HUES64 (cell line): Measurements from ENCODE around the gene DDI1.

Experiments
- H3K27ac ChIP-seq: 2 replicates; pipeline ENCODE4 v1.7.0; 2013; ENCODE audit warnings: low read depth, low read length, inconsistent platforms
- H3K27me3 ChIP-seq: 2 replicates; pipeline ENCODE4 v1.6.1; 2013; ENCODE audit warnings: mild to moderate bottlenecking, low read length; ENCODE audit not compliant: insufficient read depth
- H3K36me3 ChIP-seq: 2 replicates; pipeline ENCODE4 v1.6.1; 2013; ENCODE audit warnings: mild to moderate bottlenecking, low read length; ENCODE audit not compliant: insufficient read depth
- H3K4me1 ChIP-seq: 2 replicates; pipeline ENCODE4 v1.6.1; 2013; ENCODE audit warnings: mild to moderate bottlenecking, low read length, moderate library complexity; ENCODE audit not compliant: insufficient read depth
- H3K4me3 ChIP-seq: 2 replicates; pipeline ENCODE4 v1.5.1; 2013; ENCODE audit warnings: mild to moderate bottlenecking, low read length, moderate library complexity
- H3K9ac ChIP-seq: 2 replicates; pipeline ENCODE4 v1.6.1; 2013; ENCODE audit warnings: mild to moderate bottlenecking, low read depth, low read length
- H3K9me3 ChIP-seq: 2 replicates; pipeline ENCODE4 v1.6.1; 2013; ENCODE audit warnings: low read depth, low read length; ENCODE audit not compliant: insufficient read depth
- WGBS: fragments of 150-250, 120-280 bp; methylation state at CpG from one replicate; pipeline ENCODE4 v1.1.7; 2013; ENCODE audit warnings: missing lambda C conversion rate; 5-methylcytosine and 5-hydroxymethylcytosine counted together

The DDI1 gene

GRCh38 chr11:104003491-104003890 is 32.9 kb upstream of the DDI1 start:
- Histone ChIP-seq H3K4me1 (no peaks in the 10 kb centered on the region), H3K9ac (no peak overlapping the region), H3K27me3 (no peaks in the 10 kb centered on the region), H3K36me3 (no peaks in the 10 kb centered on the region), H3K27ac (no peak overlapping the region), H3K9me3 (no peaks in the 10 kb centered on the region), H3K4me3 (no peak overlapping the region)

GRCh38 chr11:104005234-104005855 is 31.1 kb upstream of the DDI1 start:
- WGBS: 100% methylated on average over 1 of the region's 2 CpGs
- Histone ChIP-seq H3K27me3 (no peaks in the 10 kb centered on the region), H3K4me1 (peaks cover 4% of the 10 kb centered on the region; the same call in 1 of the 2 replicates), H3K27ac (no peak overlapping the region), H3K9ac (no peak overlapping the region), H3K4me3 (no peak overlapping the region), H3K9me3 (no peaks in the 10 kb centered on the region), H3K36me3 (no peaks in the 10 kb centered on the region)

GRCh38 chr11:104009744-104010143 is 26.7 kb upstream of the DDI1 start:
- Histone ChIP-seq H3K36me3 (no peaks in the 10 kb centered on the region), H3K4me1 (peaks cover 4% of the 10 kb centered on the region; the same call in 1 of the 2 replicates), H3K4me3 (no peak overlapping the region), H3K9ac (no peak overlapping the region), H3K27ac (no peak overlapping the region), H3K27me3 (no peaks in the 10 kb centered on the region), H3K9me3 (no peaks in the 10 kb centered on the region)
- WGBS: 87% methylated on average over 3 of the region's 3 CpGs

- Histone ChIP-seq H3K4me3 (no peak overlapping the region), H3K9me3 (no peaks in the 10 kb centered on the region), H3K27me3 (no peaks in the 10 kb centered on the region), H3K4me1 (peaks cover 4% of the 10 kb centered on the region; the same call in 1 of the 2 replicates), H3K9ac (no peak overlapping the region), H3K36me3 (no peaks in the 10 kb centered on the region), H3K27ac (no peak overlapping the region)
- WGBS: 94% methylated on average over 1 of the region's 2 CpGs
Observed at GRCh38 chr11:104011044-104011443, 25.4 kb upstream of the DDI1 start.

- Histone ChIP-seq H3K9me3 (no peaks in the 10 kb centered on the region), H3K36me3 (no peaks in the 10 kb centered on the region), H3K4me3 (no peak overlapping the region), H3K9ac (no peak overlapping the region), H3K27me3 (no peaks in the 10 kb centered on the region), H3K4me1 (no peaks in the 10 kb centered on the region), H3K27ac (no peak overlapping the region)
- WGBS: 98% methylated on average over 3 of the region's 3 CpGs
Observed at GRCh38 chr11:104015649-104016415, 20.6 kb upstream of the DDI1 start.

- Histone ChIP-seq H3K4me1 (no peaks in the 10 kb centered on the region), H3K4me3 (no peak overlapping the region), H3K27me3 (no peaks in the 10 kb centered on the region), H3K9me3 (no peaks in the 10 kb centered on the region), H3K9ac (no peak overlapping the region), H3K27ac (no peak overlapping the region), H3K36me3 (no peaks in the 10 kb centered on the region)
- WGBS: 96% methylated on average over 2 of the region's 2 CpGs
Observed at GRCh38 chr11:104024572-104024971, 11.9 kb upstream of the DDI1 start.

GRCh38 chr11:104028476-104029263 is 7.8 kb upstream of the DDI1 start:
- Histone ChIP-seq H3K27ac (no peak overlapping the region), H3K9ac (no peak overlapping the region), H3K27me3 (no peaks in the 10 kb centered on the region), H3K36me3 (no peaks in the 10 kb centered on the region), H3K4me3 (no peak overlapping the region), H3K9me3 (no peaks in the 10 kb centered on the region), H3K4me1 (no peaks in the 10 kb centered on the region)
- 100% methylated on average over 1 of the region's 3 CpGs for WGBS

- Histone ChIP-seq H3K9ac (no peak overlapping the region), H3K4me3 (no peak overlapping the region), H3K4me1 (no peaks in the 10 kb centered on the region), H3K9me3 (no peaks in the 10 kb centered on the region), H3K36me3 (no peaks in the 10 kb centered on the region), H3K27ac (no peak overlapping the region), H3K27me3 (no peaks in the 10 kb centered on the region)
Observed at GRCh38 chr11:104033134-104033533, 3.3 kb upstream of the DDI1 start.

GRCh38 chr11:104033561-104033960 is 2.9 kb upstream of the DDI1 start:
- Histone ChIP-seq H3K9ac (no peak overlapping the region), H3K36me3 (no peaks in the 10 kb centered on the region), H3K4me3 (no peak overlapping the region), H3K27ac (no peak overlapping the region), H3K9me3 (no peaks in the 10 kb centered on the region), H3K4me1 (no peaks in the 10 kb centered on the region), H3K27me3 (no peaks in the 10 kb centered on the region)
- WGBS: 100% methylated on average over 1 of the region's 1 CpG

- Histone ChIP-seq H3K9me3 (no peaks in the 10 kb centered on the region), H3K36me3 (no peaks in the 10 kb centered on the region), H3K9ac (no peak overlapping the region), H3K27ac (no peak overlapping the region), H3K27me3 (no peaks in the 10 kb centered on the region), H3K4me3 (no peak overlapping the region), H3K4me1 (no peaks in the 10 kb centered on the region)
- 97% methylated on average over 21 of the region's 21 CpGs for WGBS
Observed at GRCh38 chr11:104036995-104037394, 555 bp downstream of the DDI1 start.

GRCh38 chr11:104041792-104042191 is 5.4 kb downstream of the DDI1 start:
- no peaks in the 10 kb centered on the region for H3K9me3 ChIP-seq
- H3K4me1 ChIP-seq: no peaks in the 10 kb centered on the region
- H3K36me3 ChIP-seq: no peaks in the 10 kb centered on the region
- no peak overlapping the region for H3K9ac ChIP-seq
- WGBS: 100% methylated on average over 2 of the region's 2 CpGs
- no peaks in the 10 kb centered on the region for H3K27me3 ChIP-seq
- H3K4me3 ChIP-seq: no peak overlapping the region
- no peak overlapping the region for H3K27ac ChIP-seq
